ENCODE data around the gene CAPZA1. TPM values are rescaled to one million over a fixed set of nuclear protein-coding genes. Genes with fewer than 3 reads are reported as not detected.

The CAPZA1 gene
- total and polyA plus RNA-seq, 10 of the 15 experiments (the other 5 are each of a cell fraction or from before 2014, with no cell fraction given): 187 to 886 (median 278) TPM

DNA sequence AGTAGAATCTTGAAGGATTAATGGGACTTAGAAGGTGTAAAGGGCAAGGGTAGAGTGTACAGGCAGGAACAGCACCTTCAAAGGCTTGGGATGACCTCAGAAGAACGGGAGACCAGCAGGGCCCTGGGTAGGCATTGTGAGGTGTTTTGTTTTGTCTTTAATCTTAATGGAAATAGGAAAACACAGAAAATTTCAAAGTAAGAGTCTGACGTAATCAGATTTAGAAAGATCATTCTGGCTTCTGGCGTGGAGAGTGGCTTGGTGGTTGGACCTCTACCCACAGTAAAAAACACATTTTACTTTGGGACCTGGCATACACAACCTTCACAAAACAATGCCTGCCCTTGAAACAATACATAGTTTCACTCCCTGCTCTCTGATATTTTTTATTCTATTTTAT is 59.0 kb downstream of the CAPZA1 start:
- intact Hi-C loops (cut with micrococcal nuclease; ENCODE audit: unreplicated experiment): no loop called here

More for the DNA sequence above, 59.0 kb downstream of the CAPZA1 start:
- CTCF ChIA-PET: no interaction called here
- no peak for ATAC-seq
- H3K4me2 ChIP-seq (ENCODE audit: control insufficient read depth, insufficient read depth): no peak overlapping the region
- no peaks in the 10 kb centered on the region for H3K27me3 ChIP-seq (replicated peaks in 1 of 2; ENCODE audit: control insufficient read depth in 2 of 2, insufficient read depth in 2 of 2, low read length in 1 of 2)
- no peaks in the 10 kb centered on the region for H3K36me3 ChIP-seq (ENCODE audit: control insufficient read depth in 2 of 2, insufficient read depth in 2 of 2, low read length in 1 of 2)
- BruUV-seq (replicated peaks): no TSS peak
- POLR2A ChIA-PET: no interaction called here
- DNase-seq (ENCODE audit: low read depth, low spot score): no peak
- no peak overlapping the region for H3K9ac ChIP-seq (ENCODE audit: control insufficient read depth, insufficient read depth, low read length)
- TF ChIP-seq YY1 (IDR thresholded peaks at IDR 0.05; ENCODE audit: low read depth, low read length) (no peak), PBX3 (IDR thresholded peaks at IDR 0.05; ENCODE audit: insufficient replicate concordance, low read depth, low read length) (no peak), POLR2AphosphoS5 (IDR thresholded peaks at IDR 0.05; ENCODE audit: low read length) (no peak)
- TF ChIP-seq, protein P1, sequence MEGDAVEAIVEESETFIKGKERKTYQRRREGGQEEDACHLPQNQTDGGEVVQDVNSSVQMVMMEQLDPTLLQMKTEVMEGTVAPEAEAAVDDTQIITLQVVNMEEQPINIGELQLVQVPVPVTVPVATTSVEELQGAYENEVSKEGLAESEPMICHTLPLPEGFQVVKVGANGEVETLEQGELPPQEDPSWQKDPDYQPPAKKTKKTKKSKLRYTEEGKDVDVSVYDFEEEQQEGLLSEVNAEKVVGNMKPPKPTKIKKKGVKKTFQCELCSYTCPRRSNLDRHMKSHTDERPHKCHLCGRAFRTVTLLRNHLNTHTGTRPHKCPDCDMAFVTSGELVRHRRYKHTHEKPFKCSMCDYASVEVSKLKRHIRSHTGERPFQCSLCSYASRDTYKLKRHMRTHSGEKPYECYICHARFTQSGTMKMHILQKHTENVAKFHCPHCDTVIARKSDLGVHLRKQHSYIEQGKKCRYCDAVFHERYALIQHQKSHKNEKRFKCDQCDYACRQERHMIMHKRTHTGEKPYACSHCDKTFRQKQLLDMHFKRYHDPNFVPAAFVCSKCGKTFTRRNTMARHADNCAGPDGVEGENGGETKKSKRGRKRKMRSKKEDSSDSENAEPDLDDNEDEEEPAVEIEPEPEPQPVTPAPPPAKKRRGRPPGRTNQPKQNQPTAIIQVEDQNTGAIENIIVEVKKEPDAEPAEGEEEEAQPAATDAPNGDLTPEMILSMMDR (IDR thresholded peaks at IDR 0.05 in 2 of 3, conservative IDR thresholded peaks at IDR 0.05 in 1 of 3; ENCODE audit: control insufficient read depth in 2 of 3, extremely low read depth in 1 of 3, insufficient read depth in 1 of 3, low read depth in 3 of 3, low read length in 3 of 3): no peak
- whole genome bisulfite sequencing (ENCODE audit: insufficient coverage, insufficient replicate concordance, low lambda C conversion rate, missing lambda C conversion rate): 96% methylated on average over 3 of the region's 3 CpGs
- peaks cover 17% of the 10 kb centered on the region for H3K79me2 ChIP-seq (ENCODE audit: control insufficient read depth, insufficient read depth, low read length)
- no peaks in the 10 kb centered on the region for H4K20me1 ChIP-seq (ENCODE audit: control insufficient read depth, insufficient read depth)
- in situ Hi-C loops (cut with MboI): no loop called here
- H2AFZ ChIP-seq (ENCODE audit: control insufficient read depth, low read depth, low read length): no peak overlapping the region
- no peak overlapping the region for H3K27ac ChIP-seq (ENCODE audit: control insufficient read depth, insufficient read depth)
- no peaks in the 10 kb centered on the region for H3K9me3 ChIP-seq (replicated peaks; ENCODE audit: control insufficient read depth, insufficient read depth, low read length)
- SMC1A ChIA-PET (ENCODE audit: uncharacterized antibody, unreplicated experiment): interaction anchor here (1.2 kb wide), 1 partner anchor 23 kb away, joined by 3 read pairs; no protein-coding TSS in a partner anchor
- peaks cover 6% of the 10 kb centered on the region for H3K4me1 ChIP-seq (ENCODE audit: control insufficient read depth, insufficient read depth, low read length)
- no peak overlapping the region for H3K4me3 ChIP-seq
- no peak for FAIRE-seq
- RAD21 ChIA-PET (ENCODE audit: unreplicated experiment): no interaction called here
